Skeletal muscle tissue (tissue), 4 donors: ENCODE results near the gene SNRNP35. TPM values are rescaled to one million over a fixed set of nuclear protein-coding genes. Genes with fewer than 3 reads are reported as not detected.
"Not testable (repeated sequence)": the region's sequence is repeated elsewhere in the genome, so short reads cannot be mapped to it uniquely, and the experiment has no call there.

Experiments used
- H3K27ac ChIP-seq: one replicate; pipeline ENCODE4 v1.7.0; 2013; ENCODE audit warnings: mild to moderate bottlenecking, low read depth, low read length, inconsistent platforms
- H3K27me3 ChIP-seq, 3 donors: one replicate each; pipeline ENCODE4 v1.7.0; 2013; ENCODE audit warnings: low read length in 3 of 3; ENCODE audit not compliant: control insufficient read depth in 3 of 3, insufficient read depth in 3 of 3
- H3K36me3 ChIP-seq, 3 donors: one replicate each; pipeline ENCODE4 v1.7.0; 2013; ENCODE audit warnings: low read length in 3 of 3; ENCODE audit not compliant: control insufficient read depth in 3 of 3, insufficient read depth in 3 of 3
- H3K4me1 ChIP-seq, 3 donors: one replicate each; pipeline ENCODE4 v1.7.0; 2013; ENCODE audit warnings: low read length in 3 of 3, mild to moderate bottlenecking in 3 of 3; ENCODE audit not compliant: control insufficient read depth in 3 of 3, insufficient read depth in 3 of 3
- H3K4me3 ChIP-seq, 3 donors: one replicate each; pipeline ENCODE4 v1.7.0; 2013; ENCODE audit warnings: low read length in 3 of 3
- H3K9ac ChIP-seq, 3 donors: one replicate each; pipeline ENCODE4 v1.7.0; 2013; ENCODE audit warnings: low read length in 3 of 3, mild to moderate bottlenecking in 3 of 3, moderate library complexity in 2 of 3, low read depth in 1 of 3
- H3K9me3 ChIP-seq, 3 donors: one replicate each; pipeline ENCODE4 v1.7.0; 2013; ENCODE audit warnings: low read length in 3 of 3; ENCODE audit not compliant: control insufficient read depth in 3 of 3
- total RNA-seq: library from RNA; depleted of rRNA; stranded (reverse); fragments of >200 nt; gene quantifications from one replicate; pipeline ENCODE4 v1.2.3, GENCODE V29; 2014
- donor health status: Osteomylitis.

The SNRNP35 gene, protein sequence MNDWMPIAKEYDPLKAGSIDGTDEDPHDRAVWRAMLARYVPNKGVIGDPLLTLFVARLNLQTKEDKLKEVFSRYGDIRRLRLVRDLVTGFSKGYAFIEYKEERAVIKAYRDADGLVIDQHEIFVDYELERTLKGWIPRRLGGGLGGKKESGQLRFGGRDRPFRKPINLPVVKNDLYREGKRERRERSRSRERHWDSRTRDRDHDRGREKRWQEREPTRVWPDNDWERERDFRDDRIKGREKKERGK
- 15.7 TPM for total RNA-seq

GRCh38 chr12:123457980-123458779, at the start of gene SNRNP35:
SNRNP35 (plus strand) TSS chr12:123458139; CDS start chr12:123465541, 7,402 bp downstream.
- peaks cover 0 to 9% (median 6%) of the 10 kb centered on the region in 3 donors for H3K4me1 ChIP-seq
- H3K4me3 ChIP-seq = peak within 1 kb of the TSS; percentile 88 to 98 (median 97)
- H3K9me3 ChIP-seq = no peaks in the 10 kb centered on the region
- H3K9ac ChIP-seq = peak within 1 kb of the TSS; percentile 98 to 99 (median 99)
- H3K27me3 ChIP-seq = no peaks in the 10 kb centered on the region
- H3K36me3 ChIP-seq = peaks cover 0 to 3% (median 0%) of the 10 kb centered on the region in 3 donors
- H3K27ac ChIP-seq = peak within 1 kb of the TSS; percentile 98

DNA sequence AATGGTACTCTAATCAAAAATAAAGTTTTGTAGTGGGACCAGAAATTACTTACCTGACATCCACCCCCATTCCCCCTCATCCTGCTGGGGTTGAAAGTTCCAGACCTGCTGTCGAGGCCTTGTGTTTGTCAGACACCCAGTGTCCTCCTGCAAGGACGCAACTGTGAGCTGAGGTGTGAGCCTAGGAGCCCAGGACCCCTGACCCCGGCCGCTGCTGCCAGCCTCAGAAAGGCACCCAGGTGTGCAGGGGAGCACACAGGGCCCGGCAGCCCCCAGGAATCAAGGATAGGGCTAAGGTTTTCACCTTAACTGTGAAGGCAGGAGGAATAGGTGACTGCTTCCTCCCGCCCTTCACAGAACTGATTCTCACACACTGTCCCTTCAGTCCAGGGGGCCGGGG, 49.3 kb upstream of the SNRNP35 start:
- not testable (repeated sequence) for H3K9me3 ChIP-seq, H3K27me3 ChIP-seq, H3K9ac ChIP-seq, H3K4me3 ChIP-seq, H3K4me1 ChIP-seq, H3K27ac ChIP-seq
- peaks cover 27 to 36% (median 34%) of the 10 kb centered on the region in 3 donors for H3K36me3 ChIP-seq

DNA sequence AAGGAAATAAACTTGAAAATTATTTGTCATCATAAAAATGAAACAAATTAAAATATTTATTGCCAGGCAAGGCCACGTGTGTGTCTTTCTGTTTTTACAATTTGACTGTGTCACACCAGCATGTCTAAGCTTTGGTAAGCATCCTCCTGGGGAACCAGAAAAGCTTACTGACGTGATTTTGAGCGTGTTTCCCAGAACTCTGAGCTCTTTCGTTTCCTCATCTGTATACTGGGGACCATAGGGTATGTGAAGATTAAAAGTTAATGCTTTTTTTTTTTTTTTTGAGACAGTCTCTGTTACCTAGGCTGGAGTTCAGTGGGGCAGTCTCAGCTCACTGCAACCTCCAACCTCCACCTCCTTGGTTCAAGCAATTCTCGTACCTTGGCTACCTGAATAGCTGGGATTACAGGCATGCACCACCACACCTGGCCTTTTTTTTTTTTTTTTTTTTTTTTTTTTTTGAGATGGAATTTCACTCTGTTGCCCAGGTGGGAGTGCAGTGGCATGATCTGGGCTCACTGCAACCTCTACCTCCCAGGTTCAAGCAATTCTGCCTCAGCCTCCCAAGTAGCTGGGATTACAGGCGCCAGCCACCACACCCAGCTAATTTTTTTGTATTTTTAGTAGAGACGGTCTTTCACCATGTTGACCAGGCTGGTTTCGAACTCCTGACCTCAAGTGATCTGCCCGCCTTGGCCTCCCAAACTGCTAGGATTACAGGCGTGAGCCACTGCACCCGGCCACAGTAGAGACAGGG, 48.5 kb upstream of the SNRNP35 start:
- H3K27me3 ChIP-seq, H3K4me3 ChIP-seq, H3K27ac ChIP-seq, H3K9me3 ChIP-seq, H3K4me1 ChIP-seq, H3K9ac ChIP-seq: not testable (repeated sequence)
- H3K36me3 ChIP-seq = peaks cover 18 to 27% (median 25%) of the 10 kb centered on the region in 3 donors

GRCh38 chr12:123410041-123410412, 47.9 kb upstream of the SNRNP35 start:
- Histone ChIP-seq H3K27ac (no peak overlapping the region), H3K36me3 (peaks cover 15 to 22% (median 22%) of the 10 kb centered on the region in 3 donors), H3K4me3 (no peak overlapping the region), H3K4me1 (no peaks in the 10 kb centered on the region), H3K9me3 (no peaks in the 10 kb centered on the region), H3K27me3 (no peaks in the 10 kb centered on the region), H3K9ac (no peak overlapping the region)

- H3K9ac ChIP-seq = no peak overlapping the region
- H3K9me3 ChIP-seq = no peaks in the 10 kb centered on the region
- no peaks in the 10 kb centered on the region for H3K4me1 ChIP-seq
- H3K4me3 ChIP-seq = no peak overlapping the region
- H3K27ac ChIP-seq = no peak overlapping the region
- H3K27me3 ChIP-seq = no peaks in the 10 kb centered on the region
- H3K36me3 ChIP-seq = peaks cover 3 to 9% (median 4%) of the 10 kb centered on the region in 3 donors
Observed at GRCh38 chr12:123421314-123421713, 36.6 kb upstream of the SNRNP35 start.

- Histone ChIP-seq H3K4me1 (no peaks in the 10 kb centered on the region), H3K27me3 (no peaks in the 10 kb centered on the region), H3K27ac (no peak overlapping the region), H3K36me3 (peaks cover 6 to 14% (median 9%) of the 10 kb centered on the region in 3 donors), H3K4me3 (no peak overlapping the region), H3K9ac (no peak overlapping the region), H3K9me3 (no peaks in the 10 kb centered on the region)
Observed at GRCh38 chr12:123427036-123427769, 30.7 kb upstream of the SNRNP35 start.

DNA sequence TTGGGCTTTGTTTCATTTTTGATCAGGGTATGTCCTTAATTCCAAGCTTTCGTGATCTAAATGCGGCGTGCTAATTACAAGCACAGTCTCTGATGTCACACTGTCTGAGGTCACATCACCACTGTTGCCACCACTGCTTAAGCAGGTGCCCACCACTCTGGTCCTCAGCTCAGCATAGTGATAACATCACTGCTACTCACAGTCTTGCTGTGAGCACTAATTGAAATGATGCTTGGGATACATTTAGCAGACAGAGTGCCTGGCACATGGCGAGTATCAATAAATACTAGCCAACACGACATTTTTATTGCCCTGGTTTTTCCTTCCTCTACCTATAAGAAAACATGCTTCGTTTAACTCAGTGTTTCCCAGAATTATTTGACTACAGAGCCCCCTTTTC, 29.3 kb upstream of the SNRNP35 start:
- H3K9ac ChIP-seq = no peak overlapping the region
- H3K4me1 ChIP-seq = no peaks in the 10 kb centered on the region
- no peak overlapping the region for H3K27ac ChIP-seq
- H3K4me3 ChIP-seq = no peak overlapping the region
- no peaks in the 10 kb centered on the region for H3K9me3 ChIP-seq
- no peaks in the 10 kb centered on the region for H3K27me3 ChIP-seq
- peaks cover 6 to 14% (median 9%) of the 10 kb centered on the region in 3 donors for H3K36me3 ChIP-seq

DNA sequence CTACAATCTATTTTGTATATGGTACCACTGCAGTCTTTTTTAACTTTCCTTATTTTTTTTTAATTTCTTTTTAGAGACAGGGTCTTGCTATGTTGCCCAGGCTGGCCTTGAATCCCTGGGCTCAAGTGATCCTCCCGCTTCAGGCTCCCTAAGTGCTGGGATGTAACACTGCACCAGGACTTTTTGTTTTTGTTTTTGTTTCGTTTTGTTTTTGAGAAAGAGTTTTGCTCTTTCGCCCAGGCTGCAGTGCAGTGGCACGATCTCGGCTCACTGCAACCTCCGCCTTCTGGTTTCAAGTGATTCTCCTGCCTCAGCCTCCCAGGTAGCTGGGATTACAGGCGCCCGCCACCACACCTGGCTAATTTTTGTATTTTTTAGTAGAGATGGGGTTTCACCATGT, 28.8 kb upstream of the SNRNP35 start:
- not testable (repeated sequence) for H3K27ac ChIP-seq, H3K27me3 ChIP-seq, H3K9me3 ChIP-seq, H3K4me3 ChIP-seq, H3K4me1 ChIP-seq, H3K9ac ChIP-seq
- peaks cover 6 to 14% (median 9%) of the 10 kb centered on the region in 3 donors for H3K36me3 ChIP-seq

- H3K27me3 ChIP-seq, H3K9me3 ChIP-seq, H3K27ac ChIP-seq: not testable (repeated sequence)
- peak overlapping the region in 1 of 3 donors; percentile 23 for H3K9ac ChIP-seq
- H3K4me3 ChIP-seq = peak overlapping the region in 1 of 3 donors; percentile 2
- H3K36me3 ChIP-seq = peaks cover 6 to 13% (median 6%) of the 10 kb centered on the region in 3 donors
- peaks cover 8 to 17% (median 10%) of the 10 kb centered on the region in 3 donors for H3K4me1 ChIP-seq
Observed at GRCh38 chr12:123431951-123432817, 25.8 kb upstream of the SNRNP35 start.
